ENCODE results near the gene PCDH9.

DNA sequence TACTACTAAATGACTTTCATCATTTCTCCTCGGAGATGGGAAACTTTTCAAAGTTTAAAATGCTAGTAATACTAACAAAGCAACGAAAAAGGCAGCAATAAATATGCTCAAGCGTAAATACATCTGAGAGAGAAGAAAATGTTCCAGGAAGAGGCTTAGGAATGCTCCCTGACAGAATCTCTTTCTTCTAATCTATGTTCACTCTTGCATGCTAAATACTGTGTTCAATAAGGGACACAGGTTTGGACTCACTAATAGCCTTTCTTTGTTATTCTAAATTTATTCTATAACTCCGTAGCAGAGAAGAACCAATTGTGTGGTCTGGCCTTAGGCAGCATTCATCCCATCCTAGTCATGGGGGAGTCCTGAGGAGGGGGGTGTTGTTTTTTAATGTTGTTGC lies 823.0 kb downstream of the PCDH9 start:
- TF ChIP-seq, protein P1, sequence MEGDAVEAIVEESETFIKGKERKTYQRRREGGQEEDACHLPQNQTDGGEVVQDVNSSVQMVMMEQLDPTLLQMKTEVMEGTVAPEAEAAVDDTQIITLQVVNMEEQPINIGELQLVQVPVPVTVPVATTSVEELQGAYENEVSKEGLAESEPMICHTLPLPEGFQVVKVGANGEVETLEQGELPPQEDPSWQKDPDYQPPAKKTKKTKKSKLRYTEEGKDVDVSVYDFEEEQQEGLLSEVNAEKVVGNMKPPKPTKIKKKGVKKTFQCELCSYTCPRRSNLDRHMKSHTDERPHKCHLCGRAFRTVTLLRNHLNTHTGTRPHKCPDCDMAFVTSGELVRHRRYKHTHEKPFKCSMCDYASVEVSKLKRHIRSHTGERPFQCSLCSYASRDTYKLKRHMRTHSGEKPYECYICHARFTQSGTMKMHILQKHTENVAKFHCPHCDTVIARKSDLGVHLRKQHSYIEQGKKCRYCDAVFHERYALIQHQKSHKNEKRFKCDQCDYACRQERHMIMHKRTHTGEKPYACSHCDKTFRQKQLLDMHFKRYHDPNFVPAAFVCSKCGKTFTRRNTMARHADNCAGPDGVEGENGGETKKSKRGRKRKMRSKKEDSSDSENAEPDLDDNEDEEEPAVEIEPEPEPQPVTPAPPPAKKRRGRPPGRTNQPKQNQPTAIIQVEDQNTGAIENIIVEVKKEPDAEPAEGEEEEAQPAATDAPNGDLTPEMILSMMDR (IDR thresholded peaks at IDR 0.05; ENCODE audit: insufficient read depth, low read length), result no peak
- no peak for TF ChIP-seq GABPA (IDR thresholded peaks at IDR 0.05; ENCODE audit: low read depth)
- no peak for TF ChIP-seq POLR2AphosphoS5 (IDR thresholded peaks at IDR 0.05; ENCODE audit: low read depth)
